ENCODE data around the gene PCDH9.

Gene PCDH9

GRCh38 chr13:67217880-67218279 lies 12.3 kb downstream of the PCDH9 start:
- H3K4me3 ChIP-seq (ENCODE audit: low read depth, low read length): no peak overlapping the region
- TF ChIP-seq CTCF (IDR thresholded peaks at IDR 0.05; ENCODE audit: low read depth, low read length): no peak
- in situ Hi-C loops (cut with HindIII; ENCODE audit: low sequenced_read_pairs): no loop called here
- DNase-seq (ENCODE audit: low read depth, low spot score): no peak

GRCh38 chr13:67216864-67217263 lies 13.3 kb downstream of the PCDH9 start:
- no peak for TF ChIP-seq CTCF (IDR thresholded peaks at IDR 0.05; ENCODE audit: low read depth, low read length)
- DNase-seq (ENCODE audit: low read depth, low spot score): no peak
- no peak overlapping the region for H3K4me3 ChIP-seq (ENCODE audit: low read depth, low read length)
- in situ Hi-C loops (cut with HindIII; ENCODE audit: low sequenced_read_pairs): no loop called here

- no peak for DNase-seq (ENCODE audit: low read depth, low spot score)
Measured at GRCh38 chr13:67210208-67210607, 19.9 kb downstream of the PCDH9 start.

DNA sequence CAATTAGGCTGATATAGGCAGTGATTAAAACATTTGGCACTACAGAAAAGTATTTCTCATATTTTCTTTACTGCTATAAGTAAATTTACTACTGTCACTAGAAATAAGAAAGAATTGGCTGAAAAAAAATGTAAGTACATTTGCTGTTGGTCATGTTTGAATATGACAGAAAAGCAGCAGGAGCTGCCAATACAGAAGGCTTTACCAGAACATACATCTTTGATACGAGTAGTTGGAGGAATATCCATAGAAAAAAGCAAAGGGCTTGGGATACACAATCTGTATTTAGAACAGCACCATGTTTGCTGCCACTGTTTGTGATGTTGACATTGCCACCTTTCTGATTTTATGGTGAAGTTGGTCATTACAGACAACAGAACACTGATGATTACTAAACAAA lies 21.6 kb downstream of the PCDH9 start:
- TF ChIP-seq CTCF (IDR thresholded peaks at IDR 0.05; ENCODE audit: low read depth, low read length): no peak
- H3K4me3 ChIP-seq (ENCODE audit: low read depth, low read length): no peak overlapping the region
- in situ Hi-C loops (cut with HindIII; ENCODE audit: low sequenced_read_pairs): no loop called here
- DNase-seq (ENCODE audit: low read depth, low spot score): no peak

More at GRCh38 chr13:67210208-67210607, 19.9 kb downstream of the PCDH9 start:
- TF ChIP-seq CTCF (IDR thresholded peaks at IDR 0.05; ENCODE audit: low read depth, low read length): no peak
- H3K4me3 ChIP-seq (ENCODE audit: low read depth, low read length): no peak overlapping the region
- in situ Hi-C loops (cut with HindIII; ENCODE audit: low sequenced_read_pairs): no loop called here

- no peak overlapping the region for H3K4me3 ChIP-seq (ENCODE audit: low read depth, low read length)
- no peak for TF ChIP-seq CTCF (IDR thresholded peaks at IDR 0.05; ENCODE audit: low read depth, low read length)
- in situ Hi-C loops (cut with HindIII; ENCODE audit: low sequenced_read_pairs): no loop called here
- DNase-seq (ENCODE audit: low read depth, low spot score): no peak
Measured at GRCh38 chr13:67204764-67205163, 25.4 kb downstream of the PCDH9 start.

GRCh38 chr13:67200605-67201004 lies 29.5 kb downstream of the PCDH9 start:
- no peak for DNase-seq (ENCODE audit: low read depth, low spot score)
- in situ Hi-C loops (cut with HindIII; ENCODE audit: low sequenced_read_pairs): no loop called here
- no peak overlapping the region for H3K4me3 ChIP-seq (ENCODE audit: low read depth, low read length)
- no peak for TF ChIP-seq CTCF (IDR thresholded peaks at IDR 0.05; ENCODE audit: low read depth, low read length)

- no peak for TF ChIP-seq CTCF (IDR thresholded peaks at IDR 0.05; ENCODE audit: low read depth, low read length)
- H3K4me3 ChIP-seq (ENCODE audit: low read depth, low read length): no peak overlapping the region
- in situ Hi-C loops (cut with HindIII; ENCODE audit: low sequenced_read_pairs): no loop called here
- DNase-seq (ENCODE audit: low read depth, low spot score): no peak
Measured at GRCh38 chr13:67200183-67200582, 30.0 kb downstream of the PCDH9 start.

Data from astrocyte of the spinal cord (primary cell).